HEK293 (cell line): ENCODE data around the gene LSG1.

Experiments
- CTCF ChIA-PET: fragments of 350-600 bp; formaldehyde crosslinking; extraction: SDS; loops from one replicate; lab custom pipeline; 2021; ENCODE audit warnings: antibody characterized with exemption; lab: Yijun Ruan, JAX
- POLR2A ChIA-PET: fragments of 300-600 bp; formaldehyde crosslinking; extraction: SDS; loops from one replicate; lab custom pipeline; 2020; ENCODE audit warnings: antibody characterized with exemption, inconsistent platforms; lab: Yijun Ruan, JAX
- H3K27ac ChIP-seq: fragments of 200-500 bp; sonication (Bioruptor generic); 2 replicates; pipeline ENCODE4 v1.5.1; 2014; ENCODE audit warnings: low read depth, low read length, control low read depth, inconsistent platforms; ENCODE audit errors: extremely low read depth
- H3K36me3 ChIP-seq, 2 experiments: fragments of 200-500 bp in 1 of 2; sonication (Bioruptor generic) in 1 of 2; 1 replicate in 1 of 2; 2 replicates in 1 of 2; pipeline ENCODE4 v1.5.1; 2014 to 2017; ENCODE audit warnings: inconsistent platforms in 2 of 2, low read length in 2 of 2; ENCODE audit not compliant: control insufficient read depth in 2 of 2, insufficient read depth in 1 of 2
- H3K4me1 ChIP-seq: fragments of 200-500 bp; sonication (Bioruptor generic); 2 replicates; pipeline ENCODE4 v1.5.1; 2014; ENCODE audit warnings: mild to moderate bottlenecking, low read length, inconsistent platforms; ENCODE audit not compliant: control insufficient read depth, insufficient read depth
- H3K4me3 ChIP-seq: 2 replicates; pipeline ENCODE4 v1.5.1; 2011; ENCODE audit warnings: low read depth, mild to moderate bottlenecking, control low read depth, low read length, moderate library complexity
- H3K9me3 ChIP-seq: fragments of 200-500 bp; sonication (Bioruptor generic); 2 replicates; pipeline ENCODE4 v1.5.1; 2014; ENCODE audit warnings: low read depth, low read length, inconsistent platforms; ENCODE audit not compliant: control insufficient read depth, insufficient read depth
- CTCF ChIP-seq: fragments of 450-650 bp; formaldehyde crosslinking; IDR thresholded peaks from 2 replicates; pipeline ENCODE4 v1.5.1; 2016; ENCODE audit warnings: missing biosample characterization, missing genetic modification characterization
- GLI2 ChIP-seq: fragments of 450-650 bp; formaldehyde crosslinking; IDR thresholded peaks from 2 replicates; pipeline ENCODE4; 2017; ENCODE audit warnings: missing biosample characterization, missing genetic modification characterization, low read depth, borderline replicate concordance
- HOXC10 ChIP-seq: sonication (generic); formaldehyde crosslinking; IDR thresholded peaks from 2 replicates; pipeline ENCODE4 v1.8.1; 2023; ENCODE audit warnings: mild to moderate bottlenecking, missing genetic modification reagents
- KLF10 ChIP-seq: fragments of 450-650 bp; IDR thresholded peaks from 2 replicates; pipeline ENCODE4 v1.5.1; 2018; ENCODE audit warnings: missing biosample characterization, mild to moderate bottlenecking, missing genetic modification characterization
- ZFHX2 ChIP-seq: fragments of 450-650 bp; formaldehyde crosslinking; conservative IDR thresholded peaks from 2 replicates; pipeline ENCODE4 v1.5.1; 2016; ENCODE audit warnings: missing biosample characterization, missing genetic modification characterization
- ZNF112 ChIP-seq: fragments of 450-650 bp; formaldehyde crosslinking; IDR thresholded peaks from 2 replicates; pipeline ENCODE4 v1.5.0; 2017; ENCODE audit warnings: missing biosample characterization, missing genetic modification characterization
- ZNF155 ChIP-seq: fragments of 450-650 bp; formaldehyde crosslinking; IDR thresholded peaks from 2 replicates; pipeline ENCODE4 v1.5.1; 2016; ENCODE audit warnings: missing biosample characterization, missing genetic modification characterization
- ZNF157 ChIP-seq: fragments of 450-650 bp; formaldehyde crosslinking; IDR thresholded peaks from 2 replicates; pipeline ENCODE4 v1.5.1; 2016; ENCODE audit warnings: missing biosample characterization, missing genetic modification characterization
- ZNF248 ChIP-seq: fragments of 450-650 bp; formaldehyde crosslinking; IDR thresholded peaks from 2 replicates; pipeline ENCODE4 v1.5.1; 2017; ENCODE audit warnings: missing biosample characterization, missing genetic modification characterization
- ZNF311 ChIP-seq: fragments of 450-650 bp; formaldehyde crosslinking; IDR thresholded peaks from 2 replicates; pipeline ENCODE4 v1.5.1; 2017; ENCODE audit warnings: missing biosample characterization, missing genetic modification characterization, borderline replicate concordance
- ZNF335 ChIP-seq: fragments of 450-650 bp; formaldehyde crosslinking; conservative IDR thresholded peaks from 2 replicates; pipeline ENCODE4 v1.5.1; 2016; ENCODE audit warnings: missing biosample characterization, missing genetic modification characterization
- ZNF501 ChIP-seq: fragments of 450-650 bp; formaldehyde crosslinking; IDR thresholded peaks from 2 replicates; pipeline ENCODE4 v1.5.1; 2016; ENCODE audit warnings: missing biosample characterization, missing genetic modification characterization
- ZNF549 ChIP-seq: fragments of 450-650 bp; IDR thresholded peaks from 2 replicates; pipeline ENCODE4 v1.5.1; 2018; ENCODE audit warnings: missing biosample characterization, missing genetic modification characterization, mild to moderate bottlenecking, inconsistent platforms, moderate library complexity
- ZNF621 ChIP-seq: fragments of 450-650 bp; formaldehyde crosslinking; IDR thresholded peaks from 2 replicates; pipeline ENCODE4 v1.5.1; 2017; ENCODE audit warnings: missing biosample characterization, missing genetic modification characterization
- ZNF707 ChIP-seq: fragments of 450-650 bp; formaldehyde crosslinking; IDR thresholded peaks from 2 replicates; pipeline ENCODE4 v1.5.1; 2016; ENCODE audit warnings: missing biosample characterization, missing genetic modification characterization
- ZNF768 ChIP-seq: fragments of 450-650 bp; formaldehyde crosslinking; IDR thresholded peaks from 2 replicates; pipeline ENCODE4 v1.5.1; 2018; ENCODE audit warnings: missing biosample characterization, mild to moderate bottlenecking, missing genetic modification characterization
- ZNF776 ChIP-seq: fragments of 450-650 bp; formaldehyde crosslinking; IDR thresholded peaks from 2 replicates; pipeline ENCODE4 v1.5.0; 2017; ENCODE audit warnings: missing biosample characterization, missing genetic modification characterization, borderline replicate concordance
- ZNF830 ChIP-seq: fragments of 450-650 bp; IDR thresholded peaks from 2 replicates; pipeline ENCODE4 v1.5.0; 2018; ENCODE audit warnings: missing biosample characterization, missing genetic modification characterization, low read depth, mild to moderate bottlenecking, moderate library complexity
- TF ChIP-seq, protein P1 (sequence below): fragments of 450-650 bp; formaldehyde crosslinking; IDR thresholded peaks from 2 replicates; pipeline ENCODE4 v1.5.1; 2016; ENCODE audit warnings: missing biosample characterization, missing genetic modification characterization
- TF ChIP-seq, protein P2 (sequence below): fragments of 450-650 bp; formaldehyde crosslinking; IDR thresholded peaks from 2 replicates; pipeline ENCODE4 v1.5.1; 2016; ENCODE audit warnings: missing biosample characterization, missing genetic modification characterization, borderline replicate concordance
- TF ChIP-seq, protein P3 (sequence below): fragments of 450-650 bp; formaldehyde crosslinking; IDR thresholded peaks from 2 replicates; pipeline ENCODE4 v1.5.1; 2017; ENCODE audit warnings: missing biosample characterization, missing genetic modification characterization

The LSG1 gene

DNA sequence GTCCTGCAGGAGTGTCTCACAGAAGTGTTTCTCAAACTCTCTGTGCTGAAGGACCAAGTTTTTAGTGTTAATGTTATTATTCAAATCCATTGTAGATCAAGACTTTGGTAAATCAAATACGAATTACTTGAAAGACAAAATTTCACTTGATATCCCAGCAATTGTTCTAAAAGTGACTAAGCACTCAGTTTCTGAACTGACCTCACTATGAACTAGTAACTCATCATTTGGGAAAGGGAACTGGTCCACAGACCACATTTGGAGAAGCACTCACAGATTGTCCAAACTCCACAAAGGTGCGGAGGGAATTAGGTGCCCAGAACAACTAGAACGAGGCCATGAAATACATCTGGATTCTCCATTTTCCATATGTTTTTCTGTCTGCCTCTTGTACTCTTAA lies 39.3 kb upstream of the LSG1 start:
- no peak for TF ChIP-seq GLI2 (tag by site-specific recombination)
- TF ChIP-seq ZNF311 (tag by site-specific recombination), result no peak
- TF ChIP-seq ZNF157, result no peak
- no peak for TF ChIP-seq ZNF621 (tag by site-specific recombination)
- TF ChIP-seq ZNF335, result no peak
- no peak for TF ChIP-seq KLF10 (tag by site-specific recombination)
- no peak overlapping the region for H3K27ac ChIP-seq
- no peak overlapping the region for H3K4me3 ChIP-seq
- no peaks in the 10 kb centered on the region for H3K9me3 ChIP-seq
- POLR2A ChIA-PET, result no interaction called here
- CTCF ChIA-PET, result no interaction called here
- H3K36me3 ChIP-seq, result no peaks in the 10 kb centered on the region
- H3K4me1 ChIP-seq, result no peaks in the 10 kb centered on the region

DNA sequence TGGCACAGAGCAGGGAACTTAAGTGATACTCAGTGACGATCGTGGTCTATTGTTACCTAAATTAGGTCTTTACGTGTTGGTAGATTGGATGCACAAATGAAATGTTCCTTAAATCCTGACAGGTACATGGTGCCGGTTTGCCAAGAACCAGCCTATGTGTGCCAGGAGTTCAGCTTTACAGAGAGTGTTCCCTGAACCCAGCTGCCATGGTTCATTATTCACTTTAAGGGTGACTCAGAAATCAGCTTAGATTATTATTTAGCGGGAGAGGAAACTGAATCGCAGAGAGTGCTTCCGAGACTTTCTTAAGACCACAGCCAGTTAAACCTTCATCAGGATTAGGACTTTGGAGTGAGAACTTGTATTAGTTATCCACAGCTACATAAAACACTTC lies 35.2 kb upstream of the LSG1 start:
- H3K36me3 ChIP-seq, result no peaks in the 10 kb centered on the region
- no peaks in the 10 kb centered on the region for H3K9me3 ChIP-seq
- H3K27ac ChIP-seq, result no peak overlapping the region
- H3K4me3 ChIP-seq, result no peak overlapping the region
- POLR2A ChIA-PET, result no interaction called here
- CTCF ChIA-PET, result no interaction called here
- TF ChIP-seq, protein P1, sequence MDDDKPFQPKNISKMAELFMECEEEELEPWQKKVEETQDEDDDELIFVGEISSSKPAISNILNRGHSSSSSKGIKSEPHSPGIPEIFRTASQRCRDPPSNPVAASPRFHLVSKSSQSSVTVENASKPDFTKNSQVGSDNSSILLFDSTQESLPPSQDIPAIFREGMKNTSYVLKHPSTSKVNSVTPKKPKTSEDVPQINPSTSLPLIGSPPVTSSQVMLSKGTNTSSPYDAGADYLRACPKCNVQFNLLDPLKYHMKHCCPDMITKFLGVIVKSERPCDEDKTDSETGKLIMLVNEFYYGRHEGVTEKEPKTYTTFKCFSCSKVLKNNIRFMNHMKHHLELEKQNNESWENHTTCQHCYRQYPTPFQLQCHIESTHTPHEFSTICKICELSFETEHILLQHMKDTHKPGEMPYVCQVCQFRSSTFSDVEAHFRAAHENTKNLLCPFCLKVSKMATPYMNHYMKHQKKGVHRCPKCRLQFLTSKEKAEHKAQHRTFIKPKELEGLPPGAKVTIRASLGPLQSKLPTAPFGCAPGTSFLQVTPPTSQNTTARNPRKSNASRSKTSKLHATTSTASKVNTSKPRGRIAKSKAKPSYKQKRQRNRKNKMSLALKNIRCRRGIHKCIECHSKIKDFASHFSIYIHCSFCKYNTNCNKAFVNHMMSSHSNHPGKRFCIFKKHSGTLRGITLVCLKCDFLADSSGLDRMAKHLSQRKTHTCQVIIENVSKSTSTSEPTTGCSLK (tag by site-specific recombination), result no peak
- no peak for TF ChIP-seq ZFHX2
- TF ChIP-seq, protein P2, sequence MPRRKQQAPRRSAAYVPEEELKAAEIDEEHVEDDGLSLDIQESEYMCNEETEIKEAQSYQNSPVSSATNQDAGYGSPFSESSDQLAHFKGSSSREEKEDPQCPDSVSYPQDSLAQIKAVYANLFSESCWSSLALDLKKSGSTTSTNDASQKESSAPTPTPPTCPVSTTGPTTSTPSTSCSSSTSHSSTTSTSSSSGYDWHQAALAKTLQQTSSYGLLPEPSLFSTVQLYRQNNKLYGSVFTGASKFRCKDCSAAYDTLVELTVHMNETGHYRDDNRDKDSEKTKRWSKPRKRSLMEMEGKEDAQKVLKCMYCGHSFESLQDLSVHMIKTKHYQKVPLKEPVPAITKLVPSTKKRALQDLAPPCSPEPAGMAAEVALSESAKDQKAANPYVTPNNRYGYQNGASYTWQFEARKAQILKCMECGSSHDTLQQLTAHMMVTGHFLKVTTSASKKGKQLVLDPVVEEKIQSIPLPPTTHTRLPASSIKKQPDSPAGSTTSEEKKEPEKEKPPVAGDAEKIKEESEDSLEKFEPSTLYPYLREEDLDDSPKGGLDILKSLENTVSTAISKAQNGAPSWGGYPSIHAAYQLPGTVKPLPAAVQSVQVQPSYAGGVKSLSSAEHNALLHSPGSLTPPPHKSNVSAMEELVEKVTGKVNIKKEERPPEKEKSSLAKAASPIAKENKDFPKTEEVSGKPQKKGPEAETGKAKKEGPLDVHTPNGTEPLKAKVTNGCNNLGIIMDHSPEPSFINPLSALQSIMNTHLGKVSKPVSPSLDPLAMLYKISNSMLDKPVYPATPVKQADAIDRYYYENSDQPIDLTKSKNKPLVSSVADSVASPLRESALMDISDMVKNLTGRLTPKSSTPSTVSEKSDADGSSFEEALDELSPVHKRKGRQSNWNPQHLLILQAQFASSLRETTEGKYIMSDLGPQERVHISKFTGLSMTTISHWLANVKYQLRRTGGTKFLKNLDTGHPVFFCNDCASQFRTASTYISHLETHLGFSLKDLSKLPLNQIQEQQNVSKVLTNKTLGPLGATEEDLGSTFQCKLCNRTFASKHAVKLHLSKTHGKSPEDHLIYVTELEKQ, result no peak
- no peak for TF ChIP-seq ZNF248 (tag by site-specific recombination)
- no peak for TF ChIP-seq ZNF501
- TF ChIP-seq ZNF707 (tag by site-specific recombination), result no peak
- no peak for TF ChIP-seq ZNF830 (tag by site-specific recombination)
- no peak for TF ChIP-seq ZNF112 (tag by site-specific recombination)
- TF ChIP-seq ZNF311 (tag by site-specific recombination), result no peak
- no peak for TF ChIP-seq ZNF335
- H3K4me1 ChIP-seq, result no peaks in the 10 kb centered on the region

DNA sequence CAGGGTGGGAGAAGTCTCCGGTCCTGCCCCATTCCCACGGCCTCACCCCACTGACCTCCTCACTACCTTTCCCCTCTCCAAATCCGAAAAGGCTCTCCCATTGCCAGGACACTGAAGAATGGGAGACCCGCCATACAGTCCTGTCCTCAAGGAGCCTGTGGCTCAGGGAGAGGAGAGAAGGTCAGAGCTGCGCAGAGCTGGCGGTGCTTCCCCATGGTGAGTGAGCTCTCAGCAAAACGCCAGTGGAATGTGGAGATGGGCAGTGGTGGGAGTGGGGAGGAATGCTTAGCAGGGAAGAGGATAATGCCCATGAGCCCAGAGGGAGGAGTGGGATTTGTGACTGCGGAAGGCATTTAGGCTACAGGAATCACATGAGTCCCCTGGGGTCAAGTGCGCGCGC lies 33.8 kb upstream of the LSG1 start:
- Histone ChIP-seq H3K9me3 (no peaks in the 10 kb centered on the region), H3K4me1 (no peaks in the 10 kb centered on the region), H3K4me3 (no peak overlapping the region), H3K27ac (no peak overlapping the region), H3K36me3 (no peaks in the 10 kb centered on the region)
- ChIA-PET POLR2A (interaction anchor here (1.0 kb wide), 1 partner anchor 15 kb away, joined by 3 read pairs; no protein-coding TSS in a partner anchor), CTCF (no interaction called here)
- TF ChIP-seq CTCF (tag by site-specific recombination) (no peak), ZNF549 (no peak), HOXC10 (CRISPR knock-in tag) (no peak), ZNF768 (tag by site-specific recombination) (no peak), GLI2 (tag by site-specific recombination) (no peak), ZNF155 (no peak), ZNF776 (no peak)
- TF ChIP-seq, protein P3, sequence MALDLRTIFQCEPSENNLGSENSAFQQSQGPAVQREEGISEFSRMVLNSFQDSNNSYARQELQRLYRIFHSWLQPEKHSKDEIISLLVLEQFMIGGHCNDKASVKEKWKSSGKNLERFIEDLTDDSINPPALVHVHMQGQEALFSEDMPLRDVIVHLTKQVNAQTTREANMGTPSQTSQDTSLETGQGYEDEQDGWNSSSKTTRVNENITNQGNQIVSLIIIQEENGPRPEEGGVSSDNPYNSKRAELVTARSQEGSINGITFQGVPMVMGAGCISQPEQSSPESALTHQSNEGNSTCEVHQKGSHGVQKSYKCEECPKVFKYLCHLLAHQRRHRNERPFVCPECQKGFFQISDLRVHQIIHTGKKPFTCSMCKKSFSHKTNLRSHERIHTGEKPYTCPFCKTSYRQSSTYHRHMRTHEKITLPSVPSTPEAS, result peak; percentile 87
